HepG2 (cell line): ENCODE results near the gene SULT6B1. TPM values are rescaled to one million over a fixed set of nuclear protein-coding genes. Genes with fewer than 3 reads are reported as not detected.

Experiments
- DMAP1 ChIP-seq: IDR thresholded peaks from 2 replicates; pipeline ENCODE4 v1.6.1; 2016
- GPN1 ChIP-seq: sonication (generic); formaldehyde crosslinking; IDR thresholded peaks from 2 replicates; pipeline ENCODE4 v1.5.1; 2020; ENCODE audit warnings: missing genetic modification reagents, borderline replicate concordance
- KLF16 ChIP-seq, 2 experiments: sonication (generic) in 1 of 2; formaldehyde crosslinking in 1 of 2; IDR thresholded peaks; 2 replicates each; pipeline versions ENCODE4 v1.6.1 to v1.8.0; 2016 to 2023; ENCODE audit warnings: missing genetic modification reagents in 2 of 2, missing compliant biosample characterization in 1 of 2
- MYC ChIP-seq: sonication (generic); formaldehyde crosslinking; IDR thresholded peaks from 2 replicates; pipeline ENCODE4 v1.9.0; 2021; ENCODE audit warnings: missing genetic modification reagents, borderline replicate concordance
- RFX3 ChIP-seq: IDR thresholded peaks from 2 replicates; pipeline ENCODE4 v1.6.1; 2016; ENCODE audit warnings: missing biosample characterization, missing genetic modification reagents
- ZNF564 ChIP-seq: sonication (generic); formaldehyde crosslinking; IDR thresholded peaks from 2 replicates; pipeline ENCODE4 v1.8.1; 2023; ENCODE audit warnings: mild to moderate bottlenecking, missing genetic modification reagents
- ZNF572 ChIP-seq: sonication (generic); formaldehyde crosslinking; IDR thresholded peaks from 2 replicates; pipeline ENCODE4 v1.5.1; 2020; ENCODE audit warnings: mild to moderate bottlenecking, missing genetic modification reagents
- ZNF790 ChIP-seq: sonication (generic); formaldehyde crosslinking; IDR thresholded peaks from 2 replicates; pipeline ENCODE4 v1.8.0; 2022; ENCODE audit warnings: missing genetic modification reagents, mild to moderate bottlenecking, borderline replicate concordance
- ZNF83 ChIP-seq: sonication (generic); formaldehyde crosslinking; IDR thresholded peaks from 2 replicates; pipeline ENCODE4 v1.4.0; 2020; ENCODE audit warnings: missing genetic modification reagents, mild to moderate bottlenecking, borderline replicate concordance
- polyA plus RNA-seq, 8 experiments: library from polyadenylated mRNA; depleted of rRNA in 3 of 8; stranded (reverse) in 7 of 8; unstranded in 1 of 8; fragments of >200 nt; fragmentation: Illumina TruSeq in 4 of 8; extraction: Trizol in 4 of 8; gene quantifications; 2 replicates each; pipeline versions ENCODE4 v1.2.1 to v1.2.3, GENCODE V29; 2011 to 2016; ENCODE audit warnings: low read depth in 4 of 8, missing spikeins in 1 of 8, mixed read lengths in 1 of 8; ENCODE audit not compliant: insufficient read depth in 1 of 8
- total RNA-seq, 5 experiments: library from RNA; depleted of rRNA; stranded (reverse); fragments of >200 nt; fragmentation: Illumina TruSeq; extraction: Trizol; gene quantifications; 2 replicates each; pipeline ENCODE4 v1.2.3, GENCODE V29; 2016; ENCODE audit warnings: low read depth in 1 of 5
- TF ChIP-seq, protein P1 (sequence below): sonication (generic); formaldehyde crosslinking; IDR thresholded peaks from 2 replicates; pipeline ENCODE4 v1.8.1; 2023; ENCODE audit warnings: missing genetic modification reagents, inconsistent platforms, borderline replicate concordance
- TF ChIP-seq, protein P2 (sequence below): sonication (generic); formaldehyde crosslinking; conservative IDR thresholded peaks from 2 replicates; pipeline ENCODE4 v1.4.0; 2020; ENCODE audit warnings: missing genetic modification reagents
- TF ChIP-seq, protein P3 (sequence below), 2 experiments: fragments of 450-650 bp in 1 of 2; sonication (generic) in 1 of 2; formaldehyde crosslinking in 1 of 2; IDR thresholded peaks; 2 replicates each; pipeline versions ENCODE4 v1.6.1 to v1.8.0; 2016 to 2022; ENCODE audit warnings: antibody characterized with exemption in 1 of 2, mild to moderate bottlenecking in 1 of 2, missing genetic modification reagents in 1 of 2
- TF ChIP-seq, protein P4 (sequence below): IDR thresholded peaks from 2 replicates; pipeline ENCODE4 v1.6.1; 2012; ENCODE audit warnings: low read depth, low read length, improper control_type of control experiment

SULT6B1 gene
- total and polyA plus RNA-seq, 2 of the 13 experiments (the other 11 are each of a cell fraction or from before 2014, with no cell fraction given), result not detected

DNA sequence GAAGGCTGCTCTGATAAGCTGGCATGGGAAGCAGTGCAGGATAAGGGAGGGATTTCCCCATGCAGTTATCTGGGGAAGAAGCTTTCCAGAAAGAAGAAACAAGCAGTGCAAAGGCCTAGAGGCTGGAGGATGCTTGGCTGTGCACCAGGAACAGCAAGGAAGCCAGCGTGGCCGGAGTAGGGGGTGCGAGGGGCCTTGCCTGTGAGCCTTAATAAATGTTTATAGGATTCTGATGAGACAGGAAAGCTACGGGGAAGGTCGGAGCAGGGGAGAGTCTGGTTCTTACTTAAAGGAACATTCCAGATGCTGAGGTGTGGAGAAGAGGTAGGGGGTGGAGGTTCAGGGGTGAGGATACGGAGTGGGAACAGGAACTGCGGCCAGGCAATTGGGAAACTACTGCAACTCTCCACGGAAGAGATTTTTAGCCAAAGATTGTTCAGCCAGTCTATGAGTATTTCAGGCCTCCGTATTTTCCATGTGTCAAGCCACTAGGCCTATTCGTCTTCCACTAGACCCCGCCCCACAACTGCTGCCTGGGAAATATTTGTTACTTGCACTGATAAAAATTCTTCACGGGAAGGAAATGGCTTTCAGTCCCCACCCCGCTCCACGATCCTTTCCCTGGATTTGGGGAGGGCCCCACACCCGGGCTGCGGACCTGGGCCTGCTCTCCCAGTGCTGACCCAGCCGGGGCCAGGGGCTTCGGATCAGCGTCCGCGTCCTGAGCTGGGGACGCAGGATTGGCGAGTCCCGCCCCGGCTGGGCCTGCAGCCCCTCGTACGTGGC lies 32.2 kb downstream of the SULT6B1 start (continued):
- TF ChIP-seq MYC, result no peak
- TF ChIP-seq DMAP1, result no peak
- no peak for TF ChIP-seq ZNF83 (CRISPR knock-in tag)
- TF ChIP-seq, protein P1, sequence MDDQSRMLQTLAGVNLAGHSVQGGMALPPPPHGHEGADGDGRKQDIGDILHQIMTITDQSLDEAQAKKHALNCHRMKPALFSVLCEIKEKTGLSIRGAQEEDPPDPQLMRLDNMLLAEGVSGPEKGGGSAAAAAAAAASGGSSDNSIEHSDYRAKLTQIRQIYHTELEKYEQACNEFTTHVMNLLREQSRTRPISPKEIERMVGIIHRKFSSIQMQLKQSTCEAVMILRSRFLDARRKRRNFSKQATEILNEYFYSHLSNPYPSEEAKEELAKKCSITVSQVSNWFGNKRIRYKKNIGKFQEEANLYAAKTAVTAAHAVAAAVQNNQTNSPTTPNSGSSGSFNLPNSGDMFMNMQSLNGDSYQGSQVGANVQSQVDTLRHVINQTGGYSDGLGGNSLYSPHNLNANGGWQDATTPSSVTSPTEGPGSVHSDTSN, result no peak
- TF ChIP-seq ZNF564, result no peak
- peak in 1 of 2 experiments; percentile 9; a peak in 1 of 4 replicates for TF ChIP-seq KLF16 (CRISPR knock-in tag; IDR thresholded peaks at IDR 0.05)
- TF ChIP-seq, protein P2, sequence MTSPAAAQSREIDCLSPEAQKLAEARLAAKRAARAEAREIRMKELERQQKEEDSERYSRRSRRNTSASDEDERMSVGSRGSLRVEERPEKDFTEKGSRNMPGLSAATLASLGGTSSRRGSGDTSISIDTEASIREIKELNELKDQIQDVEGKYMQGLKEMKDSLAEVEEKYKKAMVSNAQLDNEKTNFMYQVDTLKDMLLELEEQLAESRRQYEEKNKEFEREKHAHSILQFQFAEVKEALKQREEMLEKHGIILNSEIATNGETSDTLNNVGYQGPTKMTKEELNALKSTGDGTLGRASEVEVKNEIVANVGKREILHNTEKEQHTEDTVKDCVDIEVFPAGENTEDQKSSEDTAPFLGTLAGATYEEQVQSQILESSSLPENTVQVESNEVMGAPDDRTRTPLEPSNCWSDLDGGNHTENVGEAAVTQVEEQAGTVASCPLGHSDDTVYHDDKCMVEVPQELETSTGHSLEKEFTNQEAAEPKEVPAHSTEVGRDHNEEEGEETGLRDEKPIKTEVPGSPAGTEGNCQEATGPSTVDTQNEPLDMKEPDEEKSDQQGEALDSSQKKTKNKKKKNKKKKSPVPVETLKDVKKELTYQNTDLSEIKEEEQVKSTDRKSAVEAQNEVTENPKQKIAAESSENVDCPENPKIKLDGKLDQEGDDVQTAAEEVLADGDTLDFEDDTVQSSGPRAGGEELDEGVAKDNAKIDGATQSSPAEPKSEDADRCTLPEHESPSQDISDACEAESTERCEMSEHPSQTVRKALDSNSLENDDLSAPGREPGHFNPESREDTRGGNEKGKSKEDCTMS (CRISPR knock-in tag), result no peak
- TF ChIP-seq RFX3, result no peak
- TF ChIP-seq, protein P3, sequence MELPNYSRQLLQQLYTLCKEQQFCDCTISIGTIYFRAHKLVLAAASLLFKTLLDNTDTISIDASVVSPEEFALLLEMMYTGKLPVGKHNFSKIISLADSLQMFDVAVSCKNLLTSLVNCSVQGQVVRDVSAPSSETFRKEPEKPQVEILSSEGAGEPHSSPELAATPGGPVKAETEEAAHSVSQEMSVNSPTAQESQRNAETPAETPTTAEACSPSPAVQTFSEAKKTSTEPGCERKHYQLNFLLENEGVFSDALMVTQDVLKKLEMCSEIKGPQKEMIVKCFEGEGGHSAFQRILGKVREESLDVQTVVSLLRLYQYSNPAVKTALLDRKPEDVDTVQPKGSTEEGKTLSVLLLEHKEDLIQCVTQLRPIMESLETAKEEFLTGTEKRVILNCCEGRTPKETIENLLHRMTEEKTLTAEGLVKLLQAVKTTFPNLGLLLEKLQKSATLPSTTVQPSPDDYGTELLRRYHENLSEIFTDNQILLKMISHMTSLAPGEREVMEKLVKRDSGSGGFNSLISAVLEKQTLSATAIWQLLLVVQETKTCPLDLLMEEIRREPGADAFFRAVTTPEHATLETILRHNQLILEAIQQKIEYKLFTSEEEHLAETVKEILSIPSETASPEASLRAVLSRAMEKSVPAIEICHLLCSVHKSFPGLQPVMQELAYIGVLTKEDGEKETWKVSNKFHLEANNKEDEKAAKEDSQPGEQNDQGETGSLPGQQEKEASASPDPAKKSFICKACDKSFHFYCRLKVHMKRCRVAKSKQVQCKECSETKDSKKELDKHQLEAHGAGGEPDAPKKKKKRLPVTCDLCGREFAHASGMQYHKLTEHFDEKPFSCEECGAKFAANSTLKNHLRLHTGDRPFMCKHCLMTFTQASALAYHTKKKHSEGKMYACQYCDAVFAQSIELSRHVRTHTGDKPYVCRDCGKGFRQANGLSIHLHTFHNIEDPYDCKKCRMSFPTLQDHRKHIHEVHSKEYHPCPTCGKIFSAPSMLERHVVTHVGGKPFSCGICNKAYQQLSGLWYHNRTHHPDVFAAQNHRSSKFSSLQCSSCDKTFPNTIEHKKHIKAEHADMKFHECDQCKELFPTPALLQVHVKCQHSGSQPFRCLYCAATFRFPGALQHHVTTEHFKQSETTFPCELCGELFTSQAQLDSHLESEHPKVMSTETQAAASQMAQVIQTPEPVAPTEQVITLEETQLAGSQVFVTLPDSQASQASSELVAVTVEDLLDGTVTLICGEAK (IDR thresholded peaks at IDR 0.05), result no peak
- TF ChIP-seq, protein P3 (CRISPR knock-in tag; IDR thresholded peaks at IDR 0.05), result 0 out of 2 replicates have a peak, but pooled peaks have one; percentile 35
- TF ChIP-seq, protein P4, sequence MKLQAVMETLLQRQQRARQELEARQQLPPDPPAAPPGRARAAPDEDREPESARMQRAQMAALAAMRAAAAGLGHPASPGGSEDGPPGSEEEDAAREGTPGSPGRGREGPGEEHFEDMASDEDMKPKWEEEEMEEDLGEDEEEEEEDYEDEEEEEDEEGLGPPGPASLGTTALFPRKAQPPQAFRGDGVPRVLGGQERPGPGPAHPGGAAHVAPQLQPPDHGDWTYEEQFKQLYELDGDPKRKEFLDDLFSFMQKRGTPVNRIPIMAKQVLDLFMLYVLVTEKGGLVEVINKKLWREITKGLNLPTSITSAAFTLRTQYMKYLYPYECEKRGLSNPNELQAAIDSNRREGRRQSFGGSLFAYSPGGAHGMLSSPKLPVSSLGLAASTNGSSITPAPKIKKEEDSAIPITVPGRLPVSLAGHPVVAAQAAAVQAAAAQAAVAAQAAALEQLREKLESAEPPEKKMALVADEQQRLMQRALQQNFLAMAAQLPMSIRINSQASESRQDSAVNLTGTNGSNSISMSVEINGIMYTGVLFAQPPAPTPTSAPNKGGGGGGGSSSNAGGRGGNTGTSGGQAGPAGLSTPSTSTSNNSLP, result no peak
- TF ChIP-seq ZNF572 (CRISPR knock-in tag), result no peak
- peak; percentile 90; the same call in 1 of the 2 replicates for TF ChIP-seq ZNF790 (CRISPR knock-in tag)
- TF ChIP-seq GPN1 (CRISPR knock-in tag), result no peak
